Activated naive CD8-positive, alpha-beta T cell treated with anti-CD3 and anti-CD28 coated beads, Interleukin-2, amount 10 ng/mL, durations not matched to agents 7 days and 5 days (primary cell): Measurements from ENCODE around the gene ANHX. TPM values are rescaled to one million over a fixed set of nuclear protein-coding genes. Genes with fewer than 3 reads are reported as not detected.

Experiments used
- ATAC-seq: fragments of 150-1000 bp; cut with Tn5 transposase; one replicate; pipeline ENCODE4 v1.10.0; 2021; ENCODE audit warnings: low read depth, moderate library complexity
- POLR2A ChIA-PET: fragments of 350-600 bp; sonication (Branson Sonifier 250); formaldehyde crosslinking; loops from one replicate; lab custom pipeline; 2021; ENCODE audit warnings: antibody characterized with exemption; lab: Charles Lee
- DNase-seq: peaks from one replicate; pipeline ENCODE4 v3.0.0; 2021
- H3K27ac Mint-ChIP-seq: one replicate; pipeline ENCODE4 v1.8.0; 2022; ENCODE audit warnings: mild to moderate bottlenecking, mixed read lengths
- H3K27me3 Mint-ChIP-seq: one replicate; pipeline ENCODE4 v1.8.0; 2022; ENCODE audit warnings: mild to moderate bottlenecking, moderate library complexity, mixed read lengths
- H3K36me3 Mint-ChIP-seq: one replicate; pipeline ENCODE4 v1.8.0; 2021; ENCODE audit warnings: mild to moderate bottlenecking, mixed read lengths
- H3K4me1 Mint-ChIP-seq: one replicate; pipeline ENCODE4 v1.8.0; 2021; ENCODE audit warnings: mixed read lengths
- H3K4me3 Mint-ChIP-seq: one replicate; pipeline ENCODE4 v1.8.0; 2022; ENCODE audit warnings: mild to moderate bottlenecking, moderate library complexity, mixed read lengths
- H3K9me3 Mint-ChIP-seq: one replicate; pipeline ENCODE4 v1.8.0; 2021; ENCODE audit warnings: mixed read lengths
- total RNA-seq, 2 experiments: library from RNA; stranded (reverse); gene quantifications; one replicate each; pipeline ENCODE4 v1.2.3, GENCODE V29; 2021

ANHX gene
- total RNA-seq, 2 experiments from 2014 or later: not detected

- Mint-ChIP-seq H3K27ac (peak within 1 kb of the TSS; percentile 93), H3K27me3 (no peaks in the 10 kb centered on the region), H3K4me3 (peak within 1 kb of the TSS; percentile 95), H3K4me1 (peaks cover 9% of the 10 kb centered on the region), H3K36me3 (peaks cover 52% of the 10 kb centered on the region), H3K9me3 (peaks cover 36% of the 10 kb centered on the region)
- DNase-seq (peak; percentile 91), ATAC-seq (peak; percentile 90)
- POLR2A ChIA-PET: interaction anchor here (0.7 to 2.7 kb wide), 6 partner anchors 11 to 224 kb away, joined by 3 to 29 read pairs (median 6); partner anchors contain the start of genes ZNF10, ZNF140, ZNF26 and ZNF891
Measured at GRCh38 chr12:133181238-133181959, 54.3 kb downstream of the ANHX start, which contains the start of gene ZNF268. TSS of gene ZNF268 (plus strand) at chr12:133181495. CDS start at chr12:133181998, 503 bp downstream.

- POLR2A ChIA-PET: interaction anchor here (0.7 to 2.7 kb wide), 6 partner anchors 10 to 224 kb away, joined by 3 to 29 read pairs (median 6); partner anchors contain the start of genes ZNF10, ZNF140, ZNF26 and ZNF891
- H3K9me3 Mint-ChIP-seq: peaks cover 38% of the 10 kb centered on the region
- no peak overlapping the region for H3K27ac Mint-ChIP-seq
- peaks cover 46% of the 10 kb centered on the region for H3K36me3 Mint-ChIP-seq
- ATAC-seq (no peak), DNase-seq (no peak)
- H3K4me1 Mint-ChIP-seq: peaks cover 9% of the 10 kb centered on the region
- H3K4me3 Mint-ChIP-seq: no peak overlapping the region
- H3K27me3 Mint-ChIP-seq: no peaks in the 10 kb centered on the region
Measured at GRCh38 chr12:133180669-133181068, 55.0 kb downstream of the ANHX start.

GRCh38 chr12:133174901-133175300, 60.8 kb downstream of the ANHX start:
- Mint-ChIP-seq H3K9me3 (peaks cover 42% of the 10 kb centered on the region), H3K36me3 (peaks cover 5% of the 10 kb centered on the region), H3K4me3 (no peak overlapping the region), H3K4me1 (no peaks in the 10 kb centered on the region), H3K27ac (no peak overlapping the region), H3K27me3 (no peaks in the 10 kb centered on the region)
- POLR2A ChIA-PET: no interaction called here
- no peak for ATAC-seq
- DNase-seq: no peak

DNA sequence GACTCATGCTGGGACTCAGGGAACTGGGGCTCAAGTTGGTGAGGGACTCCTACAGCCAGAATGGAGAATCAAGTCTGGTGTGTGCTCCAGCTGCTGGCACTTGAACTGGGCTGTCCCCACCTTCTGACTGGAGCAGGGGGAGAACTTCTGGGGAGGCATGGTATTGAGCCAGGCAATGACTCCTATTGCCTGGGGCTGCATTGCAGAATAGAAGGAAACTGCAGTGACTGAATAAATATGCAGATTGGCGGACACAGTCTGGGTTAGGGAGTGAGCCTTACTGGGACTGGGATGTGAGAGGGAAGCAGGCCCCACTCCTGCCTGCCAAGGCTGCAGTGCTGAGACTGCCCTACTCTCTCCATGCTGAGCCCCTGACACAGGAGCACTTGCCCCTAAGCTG, 63.2 kb downstream of the ANHX start:
- no peak for DNase-seq
- no peaks in the 10 kb centered on the region for H3K4me1 Mint-ChIP-seq
- H3K4me3 Mint-ChIP-seq: no peak overlapping the region
- ATAC-seq: no peak
- no peak overlapping the region for H3K27ac Mint-ChIP-seq
- peaks cover 38% of the 10 kb centered on the region for H3K9me3 Mint-ChIP-seq
- no peaks in the 10 kb centered on the region for H3K36me3 Mint-ChIP-seq
- POLR2A ChIA-PET: no interaction called here
- H3K27me3 Mint-ChIP-seq: no peaks in the 10 kb centered on the region

Other genes starting within 250 kb of the ANHX start
- 10 to 100 TPM; 22.5 to 25.5 TPM for gene ZNF26, start 249.5 kb downstream of the ANHX start, total RNA-seq
- gene ZNF84, start 198.4 kb downstream of the ANHX start, total RNA-seq: 10 to 100 TPM; 36.2 to 40.8 TPM
- gene ZNF140, start 155.0 kb downstream of the ANHX start, total RNA-seq: 10 to 100 TPM; 18.2 to 19.8 TPM
- 1 to 10 TPM; 3.9 to 4.0 TPM for gene ZNF891, start 105.6 kb downstream of the ANHX start, total RNA-seq
- gene ZNF10, start 105.2 kb downstream of the ANHX start, total RNA-seq: 10 to 100 TPM; 10.8 to 15.4 TPM
- 10 to 100 TPM; 24.1 to 25.6 TPM for gene ZNF268, start 54.4 kb downstream of the ANHX start, total RNA-seq